H1 (cell line): ENCODE data around the gene TGFBI. TPM values are rescaled to one million over a fixed set of nuclear protein-coding genes. Genes with fewer than 3 reads are reported as not detected.

ENCODE experiments used
- CHD7 ChIP-seq: fragments of 300-600 bp; sonication (generic); IDR thresholded peaks from 2 replicates; pipeline ENCODE4 v1.7.1; 2012; ENCODE audit warnings: low read length, moderate library complexity, mild to moderate bottlenecking, inconsistent platforms; ENCODE audit not compliant: insufficient replicate concordance
- KDM5A ChIP-seq: fragments of 200-600 bp; IDR thresholded peaks from 2 replicates; pipeline ENCODE4 v1.7.1; 2012; ENCODE audit warnings: mild to moderate bottlenecking, low read length, inconsistent platforms, mixed read lengths
- POLR2A ChIP-seq, 2 experiments: IDR thresholded peaks; 1 replicate in 1 of 2; 2 replicates in 1 of 2; pipeline ENCODE4 v1.6.1; 2011; ENCODE audit warnings: low read depth in 2 of 2, low read length in 2 of 2, mild to moderate bottlenecking in 2 of 2; ENCODE audit errors: control extremely low read depth in 1 of 2
- POLR2AphosphoS5 ChIP-seq: IDR thresholded peaks from 2 replicates; pipeline ENCODE4 v1.6.1; 2011; ENCODE audit warnings: low read depth, low read length
- RNF2 ChIP-seq: fragments of 200-900, 300-1000 bp; sonication (generic); IDR thresholded peaks from 2 replicates; pipeline ENCODE4 v1.7.1; 2016; ENCODE audit warnings: borderline replicate concordance, low read depth, mild to moderate bottlenecking, antibody characterized with exemption, low read length; ENCODE audit not compliant: poor library complexity, severe bottlenecking; ENCODE audit errors: missing control alignments
- TCF12 ChIP-seq: IDR thresholded peaks from 2 replicates; pipeline ENCODE4 v1.6.1; 2011; ENCODE audit warnings: low read depth, mild to moderate bottlenecking, low read length
- polyA plus RNA-seq, 7 experiments: library from polyadenylated mRNA; depleted of rRNA in 3 of 7; stranded (reverse) in 5 of 7; unstranded in 2 of 7; fragments of >200 nt in 5 of 7; fragments of 200-250 nt in 2 of 7; gene quantifications; 1 replicate in 5 of 7; 2 replicates in 1 of 7; 4 replicates in 1 of 7; pipeline versions ENCODE4 v1.2.1 to v1.2.3, GENCODE V29; 2011 to 2013; ENCODE audit warnings: missing spikeins in 2 of 7, mixed read lengths in 2 of 7
- total RNA-seq: library from RNA; stranded (reverse); fragmentation: NEBNext Ultra II Directional; extraction: Animal tissue kit (Norgen Biotek cat#: 25700); gene quantifications from 2 replicates; pipeline ENCODE4 v1.2.1, GENCODE V29; 2021

TGFBI gene
- total and polyA plus RNA-seq, 2 of the 8 experiments (the other 6 are each of a cell fraction or from before 2014, with no cell fraction given): 6.0 to 8.5 TPM

- TF ChIP-seq CHD7 (no peak), TCF12 (no peak), POLR2AphosphoS5 (peak; percentile 20; the same call in 1 of the 2 replicates), RNF2 (peak; percentile 56), POLR2A (IDR thresholded peaks at IDR 0.05; ENCODE audit: control extremely low read depth in 1 of 2, low read depth in 2 of 2, low read length in 2 of 2) (peak in 1 of 2 experiments; percentile 56; a peak in 1 of 3 replicates), KDM5A (no peak)
These were observed at the start of gene TGFBI (continued) for GRCh38 chr5:136028782-136029742.
